HG03457 (cell line): ENCODE results near the gene FBXO42.
"Not testable (repeated sequence)": the region's sequence is repeated elsewhere in the genome, so short reads cannot be mapped to it uniquely, and the experiment has no call there.

Experiments used
- ATAC-seq: cut with Tn5 transposase; IDR thresholded peaks from one replicate; pipeline ENCODE4 v1.9.1; 2021; ENCODE audit warnings: moderate number of reproducible peaks; ENCODE audit not compliant: unreplicated experiment

FBXO42 gene

DNA sequence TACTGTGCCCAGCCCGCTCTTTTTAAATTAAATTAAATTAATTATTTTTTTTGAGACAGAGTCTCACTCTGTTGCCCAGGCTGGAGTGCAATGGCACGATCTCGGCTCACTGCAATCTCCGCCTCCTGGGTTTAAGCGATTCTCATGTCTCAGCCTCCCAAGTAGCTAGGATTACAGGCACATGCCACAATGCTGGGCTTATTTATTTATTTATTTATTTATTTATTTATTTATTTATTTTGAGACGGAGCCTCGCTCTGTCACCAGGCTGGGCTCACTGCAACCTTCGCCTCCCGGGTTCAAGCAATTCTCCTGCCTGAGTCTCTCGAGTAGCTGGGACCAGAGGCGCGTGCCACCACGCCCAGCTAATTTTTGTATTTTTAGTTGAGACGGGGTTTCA lies 129.6 kb downstream of the FBXO42 start:
- not testable (repeated sequence) for ATAC-seq

DNA sequence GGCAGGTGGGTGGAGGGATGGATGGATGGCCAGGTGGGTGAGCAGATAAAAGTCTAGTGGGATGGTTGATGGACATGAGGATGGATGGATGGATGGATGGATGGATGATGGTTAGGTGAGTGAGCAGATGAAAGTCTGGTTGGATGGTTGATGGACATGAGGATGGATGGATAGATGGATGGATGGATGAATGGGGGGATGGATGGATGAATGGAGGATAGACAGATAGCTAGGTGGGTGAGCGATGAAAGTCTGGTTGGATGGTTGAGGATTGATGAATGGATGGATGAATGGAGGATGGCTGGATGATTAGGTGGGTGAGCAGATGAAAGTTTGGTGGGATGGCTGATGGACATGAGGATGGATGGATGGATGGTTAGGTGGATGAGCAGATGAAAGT lies 130.8 kb downstream of the FBXO42 start:
- no peak for ATAC-seq

DNA sequence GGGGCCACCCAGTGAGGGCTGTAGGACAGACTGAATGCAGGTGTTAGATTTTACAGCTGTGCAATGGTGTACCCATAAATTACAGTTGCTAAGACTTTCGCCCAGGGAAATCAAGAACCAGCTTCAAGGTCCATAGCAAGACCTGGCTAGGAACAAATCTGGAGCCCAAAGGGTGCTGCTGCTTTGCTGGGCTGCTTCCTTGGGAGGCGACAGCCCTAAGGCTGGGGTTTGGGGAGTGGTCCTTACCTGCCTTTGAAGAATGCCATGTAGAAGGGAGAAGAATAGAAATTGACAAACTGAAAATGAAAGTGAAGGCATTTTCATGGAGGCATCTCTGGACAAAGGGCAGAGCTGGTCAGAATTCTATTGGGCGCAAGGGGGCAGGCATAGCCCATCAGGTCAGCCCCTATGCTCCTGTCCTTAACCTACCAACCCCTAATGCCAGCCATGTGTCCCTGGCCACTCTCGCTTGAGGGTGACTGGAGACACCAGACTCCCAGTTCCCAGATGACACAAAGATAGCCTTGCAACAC lies 132.2 kb downstream of the FBXO42 start:
- no peak for ATAC-seq

DNA sequence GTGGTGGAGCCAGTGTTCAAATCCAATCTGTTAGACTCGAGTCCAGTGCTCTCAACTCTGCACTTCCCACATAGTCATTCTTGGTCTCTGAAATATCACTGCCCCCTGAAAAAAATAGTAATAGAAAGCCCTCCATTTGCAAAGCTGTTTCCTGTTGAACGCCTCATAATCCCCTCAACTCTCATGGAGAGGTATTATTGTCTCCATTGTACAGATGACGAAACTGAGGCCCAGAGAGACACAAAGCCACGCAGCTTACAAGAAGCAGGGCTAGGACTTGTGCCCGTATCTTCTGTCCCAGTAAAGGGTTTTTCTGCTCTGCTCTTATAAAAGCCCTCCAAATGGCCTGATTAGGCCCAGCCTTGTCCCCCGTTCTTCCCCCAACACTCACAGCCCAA lies 133.6 kb downstream of the FBXO42 start:
- ATAC-seq, result no peak

DNA sequence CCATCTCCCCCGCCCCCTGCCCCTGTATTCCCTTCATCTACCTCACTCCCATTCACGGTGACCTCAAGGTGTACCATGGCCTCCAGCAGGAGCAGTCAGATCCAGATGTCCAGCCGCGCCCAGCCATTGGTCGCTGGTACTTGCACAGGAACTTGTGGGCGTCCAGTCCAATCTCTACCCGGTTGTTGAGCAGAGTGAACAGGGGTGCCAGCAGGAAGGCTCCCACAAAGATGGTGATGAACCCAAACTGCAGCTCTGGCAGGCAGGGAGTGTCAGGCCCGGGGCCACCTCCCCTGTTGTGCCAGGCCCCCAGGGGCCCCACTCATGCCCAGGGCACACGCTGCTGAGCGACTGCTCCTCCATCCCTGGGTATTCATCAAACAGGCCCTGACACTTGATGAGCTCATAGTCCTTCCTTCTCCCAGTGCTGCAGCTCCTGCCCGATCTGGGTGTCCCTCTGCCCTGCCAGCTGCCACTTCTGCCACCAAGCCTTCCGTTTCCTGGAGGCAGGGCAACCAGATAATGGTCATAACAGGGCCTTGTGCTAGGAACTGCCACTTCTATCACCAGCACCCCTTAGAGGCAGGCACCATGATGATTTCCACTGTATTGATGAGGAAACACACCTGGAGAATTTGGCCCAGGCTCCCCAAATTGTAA lies 134.1 kb downstream of the FBXO42 start:
- no peak for ATAC-seq

DNA sequence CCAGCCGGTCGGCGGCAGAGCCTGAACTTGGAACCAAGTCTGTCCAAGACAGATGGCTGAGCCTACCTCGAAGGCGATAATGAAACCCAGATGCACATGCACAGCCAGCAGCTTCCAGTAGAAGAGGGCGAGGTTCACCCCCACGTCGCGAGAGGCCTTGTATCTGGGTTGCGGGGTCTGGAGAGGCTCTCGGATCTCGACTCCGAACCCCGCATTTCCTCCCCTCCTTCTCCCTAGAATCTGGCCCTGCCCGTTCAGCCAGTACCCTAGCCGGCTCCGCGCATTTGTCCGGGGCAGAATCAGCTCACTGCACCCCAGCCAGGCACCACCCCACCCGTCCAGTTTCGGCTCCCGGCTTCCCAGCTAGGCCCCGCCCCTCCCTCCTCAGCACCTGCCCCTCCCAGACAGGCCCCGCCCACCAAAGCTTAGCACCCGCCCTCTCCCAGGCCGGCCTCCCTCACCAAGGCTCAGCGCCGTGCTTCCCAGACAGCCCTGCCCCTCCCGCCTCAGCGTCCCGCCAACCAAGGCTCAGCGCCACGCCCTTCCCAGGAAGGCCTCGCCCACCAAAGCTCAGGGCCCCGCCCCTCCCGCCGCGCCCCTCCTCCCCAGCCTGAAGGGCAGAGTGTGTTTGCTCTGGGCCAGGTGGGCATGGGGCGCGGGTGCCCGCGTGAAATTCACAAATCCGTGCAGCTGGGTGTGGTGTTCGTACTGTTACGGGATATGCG lies 135.1 kb downstream of the FBXO42 start:
- ATAC-seq, result peak; percentile 63

DNA sequence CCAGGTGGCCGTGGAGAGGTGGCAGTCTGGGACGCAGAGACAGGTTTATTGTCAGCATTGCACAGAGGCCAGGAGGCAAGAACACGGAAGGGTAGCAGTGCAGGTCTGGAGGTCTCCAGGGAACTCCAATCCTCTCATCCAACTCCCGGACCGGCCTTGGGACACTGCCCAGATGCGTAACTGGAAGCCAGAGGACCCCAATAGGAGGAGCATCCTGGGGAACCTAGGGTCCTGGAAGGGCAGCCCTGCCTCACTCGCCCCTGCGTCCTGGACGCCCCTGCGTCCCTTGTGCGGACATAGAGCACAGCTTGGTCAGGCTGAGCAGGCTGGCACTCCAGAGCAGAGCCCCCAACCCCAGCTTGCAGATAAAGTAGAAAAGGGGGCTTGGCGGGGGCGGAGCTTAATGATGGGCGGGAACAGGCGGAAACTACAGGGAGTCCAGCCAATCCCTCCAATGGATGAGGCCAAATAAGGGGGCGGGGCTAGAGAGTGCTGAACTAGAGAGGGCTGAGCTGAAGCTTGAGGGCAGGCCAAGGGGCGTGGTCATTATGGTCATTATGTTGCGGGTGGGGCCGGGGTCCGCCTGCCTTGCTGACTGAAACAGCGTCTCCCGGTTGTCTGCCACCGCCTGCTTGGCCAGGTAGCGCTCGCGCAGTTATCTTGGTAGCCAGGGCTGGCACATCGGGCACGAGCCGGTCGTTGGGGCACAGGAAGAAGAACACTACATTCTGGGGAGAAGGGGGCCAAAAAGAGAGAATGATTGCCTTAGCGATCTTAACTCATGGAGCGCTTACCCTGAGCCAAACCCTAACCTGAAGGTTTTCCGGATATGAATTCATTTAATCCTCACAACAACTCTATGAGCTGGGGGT lies 136.2 kb downstream of the FBXO42 start:
- ATAC-seq, result no peak

DNA sequence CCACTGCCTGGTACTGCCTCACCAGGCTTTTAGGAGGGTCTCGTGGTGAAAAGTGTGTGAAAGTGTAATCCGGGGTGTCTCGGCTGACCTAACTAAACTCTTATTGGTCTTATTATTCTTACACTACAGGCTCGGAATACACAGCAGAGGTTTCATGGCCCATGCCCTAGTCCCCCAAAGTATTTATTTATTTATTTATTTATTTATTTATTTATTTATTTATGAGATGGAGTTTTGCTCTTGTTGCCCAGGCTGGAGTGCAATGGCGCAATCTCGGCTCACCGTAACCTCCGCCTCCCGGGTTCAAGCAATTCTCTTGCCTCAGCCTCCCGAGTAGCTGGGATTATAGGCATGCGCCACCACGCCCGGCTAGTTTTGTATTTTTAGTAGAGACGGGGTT lies 137.0 kb downstream of the FBXO42 start:
- ATAC-seq, result not testable (repeated sequence)

DNA sequence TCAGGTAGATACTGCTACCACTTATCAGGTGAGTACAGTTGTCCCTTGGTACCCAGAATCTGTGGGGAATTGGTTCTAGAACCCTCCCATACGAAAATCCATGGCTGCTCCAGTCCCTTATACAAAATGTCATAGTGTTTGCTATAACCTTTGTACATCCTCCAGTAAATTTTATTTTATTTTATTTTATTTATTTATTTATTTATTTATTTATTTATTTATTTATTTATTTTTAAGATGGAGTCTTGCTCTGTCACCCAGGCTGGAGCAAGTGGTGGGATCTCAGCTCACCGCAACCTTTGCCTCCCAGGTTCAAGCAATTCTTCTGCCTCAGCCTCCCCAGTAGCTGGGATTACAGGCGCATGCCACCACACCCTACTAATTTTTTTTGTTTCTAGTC lies 138.7 kb downstream of the FBXO42 start:
- ATAC-seq, result not testable (repeated sequence)

DNA sequence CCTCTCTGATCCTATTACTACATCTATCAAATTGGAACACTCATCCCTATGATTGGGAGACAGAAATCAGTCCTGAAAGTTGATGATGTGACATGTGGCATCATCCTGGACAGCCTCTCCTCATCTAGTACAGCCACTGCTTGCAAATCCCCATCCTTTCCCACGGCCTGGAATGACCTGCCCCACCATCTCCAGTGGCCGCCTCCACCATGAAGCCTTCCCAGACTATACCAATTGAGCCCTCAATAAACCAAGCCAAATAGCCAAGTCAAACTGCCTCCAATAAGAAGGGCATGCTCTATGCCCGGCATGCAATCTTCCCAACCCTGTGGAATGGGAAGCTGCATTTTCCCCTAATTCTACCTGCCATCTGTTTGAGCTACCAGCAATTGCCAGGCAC lies 139.3 kb downstream of the FBXO42 start:
- ATAC-seq, result no peak

DNA sequence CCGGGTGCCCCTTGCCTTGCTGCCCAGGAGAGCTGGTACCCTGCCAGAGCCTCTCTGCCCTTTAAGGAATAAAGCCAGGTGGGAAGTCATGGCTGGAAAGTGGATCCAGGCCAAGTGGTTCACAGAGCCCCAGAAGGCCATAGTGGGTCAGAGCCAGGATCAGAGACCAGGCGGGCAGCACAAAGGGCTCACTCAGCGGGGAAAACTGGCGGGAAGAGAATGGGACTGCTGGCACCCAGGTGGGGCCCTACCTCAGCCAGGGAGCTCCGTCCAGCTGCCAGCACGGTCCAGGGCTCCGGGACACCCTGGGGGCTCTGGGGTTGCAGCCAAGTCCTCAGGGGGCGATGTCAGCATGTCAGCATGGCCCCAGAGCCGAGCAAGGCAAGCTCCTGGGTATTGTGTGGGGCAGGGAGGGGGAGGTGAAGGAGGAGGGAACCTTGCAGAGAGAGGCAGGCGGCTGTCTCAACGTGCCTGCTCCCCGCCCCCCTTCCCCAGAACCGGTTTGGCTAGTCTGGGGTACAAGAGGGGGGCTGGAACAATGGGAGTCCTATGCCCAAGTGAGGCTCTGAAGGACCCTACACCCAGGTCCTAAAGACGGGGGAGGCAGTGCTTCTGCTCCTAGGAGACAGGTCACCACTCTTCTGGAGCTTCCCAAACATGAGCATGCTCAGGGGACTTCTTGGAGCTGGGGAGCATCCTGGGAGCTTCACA lies 139.9 kb downstream of the FBXO42 start, which contains the start of gene ARHGEF19:
Gene ARHGEF19 (minus strand): TSS at position 402 of the 711 bp plus-strand sequence. CDS start 3,598 bp downstream, outside the sequence.
- ATAC-seq, result no peak

DNA sequence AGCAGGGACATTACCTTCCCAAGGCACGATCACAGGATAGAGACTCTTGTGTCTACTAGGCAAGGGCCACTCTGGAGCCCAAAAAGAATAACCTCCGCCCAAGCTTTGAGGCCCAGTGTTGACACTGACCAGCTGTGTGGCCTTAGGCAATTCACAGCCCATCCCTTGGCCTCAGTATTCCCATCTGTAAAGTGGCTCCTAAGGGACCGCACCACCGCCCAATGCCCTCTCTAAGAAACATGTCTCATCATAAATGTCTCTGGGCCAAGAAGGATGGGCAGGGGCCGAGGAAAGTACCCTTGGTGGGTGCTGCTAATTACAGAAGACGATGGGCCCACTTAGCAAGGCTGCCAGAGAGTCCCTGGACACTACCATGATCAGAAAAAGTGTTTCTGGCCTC lies 140.5 kb downstream of the FBXO42 start:
- no peak for ATAC-seq

DNA sequence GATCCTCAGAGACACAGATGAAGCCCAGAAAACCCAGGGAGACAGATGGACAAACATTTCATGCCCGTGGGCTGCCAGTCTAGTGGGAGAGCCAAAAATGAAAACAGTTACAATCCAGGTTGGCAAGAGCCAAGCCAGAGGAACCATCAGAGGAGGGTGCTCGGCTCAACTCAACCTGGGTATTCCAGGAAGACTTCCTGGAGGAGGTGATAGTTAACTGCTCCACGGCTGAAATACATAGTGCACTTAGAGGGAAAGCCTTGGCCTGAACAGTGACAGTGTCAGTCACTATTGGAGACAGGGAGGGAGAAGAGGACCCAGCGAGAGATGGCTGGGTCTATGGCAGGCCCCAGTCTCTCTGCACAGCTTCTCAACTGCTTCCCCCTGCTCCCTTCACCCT lies 141.7 kb downstream of the FBXO42 start:
- ATAC-seq, result no peak

DNA sequence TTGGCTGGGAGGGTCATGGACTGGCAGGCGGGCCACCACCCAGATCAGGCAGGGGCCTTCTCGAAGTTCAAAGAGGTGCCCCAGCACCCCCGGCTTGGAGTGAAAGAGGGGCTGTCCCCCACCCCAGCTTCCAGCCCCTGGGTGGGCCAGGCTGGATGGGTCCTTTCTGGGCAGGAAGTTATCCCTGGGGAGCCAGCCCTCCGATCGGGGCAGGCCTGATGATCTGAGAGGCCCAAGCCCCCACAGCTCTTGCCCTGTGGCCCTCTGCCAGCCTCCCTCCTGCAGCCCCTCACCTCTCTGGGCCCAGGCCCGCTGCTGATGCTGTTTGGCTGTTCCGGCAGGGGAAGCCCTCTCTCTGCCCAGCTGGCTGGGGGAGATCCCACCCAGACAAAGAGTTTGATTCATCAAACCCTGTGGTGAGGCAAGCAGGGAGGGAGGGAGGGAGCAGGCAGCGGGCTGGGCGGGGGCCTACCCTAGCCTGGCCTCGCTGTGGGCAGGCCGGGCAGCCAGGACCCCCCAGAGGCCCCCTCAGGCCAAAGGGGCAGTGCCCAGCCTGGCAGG lies 142.4 kb downstream of the FBXO42 start:
- no peak for ATAC-seq

DNA sequence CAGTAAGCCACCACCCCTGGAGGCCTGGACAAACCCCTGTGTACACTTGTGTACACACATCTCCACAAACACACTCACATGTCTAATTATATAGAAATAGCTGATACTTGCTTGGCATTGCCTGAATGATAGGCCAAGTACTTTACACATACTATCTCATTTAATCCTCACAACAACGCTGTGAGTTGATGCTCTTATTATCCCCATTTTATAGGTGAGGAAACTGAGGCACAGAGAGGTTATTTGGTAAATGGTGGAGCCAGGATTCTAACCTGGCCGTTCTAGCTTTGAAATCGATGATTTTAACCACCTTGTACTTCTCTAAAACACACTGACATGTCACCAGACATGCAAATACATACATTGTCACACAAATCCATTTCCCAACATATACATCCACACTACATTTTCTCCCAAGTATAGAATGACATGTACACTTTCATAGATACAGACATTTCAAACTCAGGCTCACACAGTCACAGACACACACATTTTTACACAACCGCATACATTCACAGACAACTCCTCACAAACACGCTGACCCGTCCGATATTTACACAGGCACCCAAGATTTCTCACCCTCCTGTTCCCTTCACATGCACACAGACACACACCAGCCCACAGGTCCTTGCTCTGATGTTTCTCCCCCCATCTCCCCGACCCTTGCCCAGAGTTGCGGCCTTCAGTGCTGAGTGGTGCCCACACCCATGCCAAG lies 143.0 kb downstream of the FBXO42 start:
- no peak for ATAC-seq

DNA sequence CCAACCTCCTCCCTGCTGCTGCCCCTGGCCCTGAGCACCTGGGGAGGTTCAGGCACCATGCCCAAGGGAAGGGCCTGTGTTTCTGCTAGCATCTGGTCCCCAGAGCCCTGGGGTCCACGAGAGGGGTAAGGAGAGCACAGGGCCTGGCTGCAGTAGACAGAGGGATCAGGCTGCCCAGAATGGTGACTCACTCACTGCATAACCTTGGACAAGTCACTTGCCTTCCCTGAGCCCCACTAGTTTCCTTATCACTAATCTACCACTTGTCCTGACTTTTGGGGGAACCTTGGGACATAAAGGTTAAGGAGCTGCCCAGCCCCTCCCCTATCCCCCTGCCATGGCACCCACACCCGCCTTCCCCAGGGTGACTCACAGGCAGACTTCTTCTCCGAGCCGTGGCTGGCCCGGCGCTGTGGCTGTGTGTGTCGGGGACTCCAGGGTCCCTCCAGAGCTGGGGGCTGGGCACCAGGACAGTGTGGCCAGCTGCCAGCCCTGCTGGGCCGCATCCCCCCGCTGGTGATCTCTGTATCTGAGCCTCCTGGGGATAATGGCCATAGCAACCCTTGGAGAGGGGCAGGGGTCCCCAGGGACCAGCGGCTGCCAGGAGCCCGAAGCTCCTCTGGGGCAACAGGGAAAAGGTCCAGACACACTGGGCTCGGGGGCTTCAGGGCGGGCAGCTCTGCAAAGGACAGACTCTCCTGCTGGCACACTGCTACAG lies 143.9 kb downstream of the FBXO42 start:
- ATAC-seq, result no peak

DNA sequence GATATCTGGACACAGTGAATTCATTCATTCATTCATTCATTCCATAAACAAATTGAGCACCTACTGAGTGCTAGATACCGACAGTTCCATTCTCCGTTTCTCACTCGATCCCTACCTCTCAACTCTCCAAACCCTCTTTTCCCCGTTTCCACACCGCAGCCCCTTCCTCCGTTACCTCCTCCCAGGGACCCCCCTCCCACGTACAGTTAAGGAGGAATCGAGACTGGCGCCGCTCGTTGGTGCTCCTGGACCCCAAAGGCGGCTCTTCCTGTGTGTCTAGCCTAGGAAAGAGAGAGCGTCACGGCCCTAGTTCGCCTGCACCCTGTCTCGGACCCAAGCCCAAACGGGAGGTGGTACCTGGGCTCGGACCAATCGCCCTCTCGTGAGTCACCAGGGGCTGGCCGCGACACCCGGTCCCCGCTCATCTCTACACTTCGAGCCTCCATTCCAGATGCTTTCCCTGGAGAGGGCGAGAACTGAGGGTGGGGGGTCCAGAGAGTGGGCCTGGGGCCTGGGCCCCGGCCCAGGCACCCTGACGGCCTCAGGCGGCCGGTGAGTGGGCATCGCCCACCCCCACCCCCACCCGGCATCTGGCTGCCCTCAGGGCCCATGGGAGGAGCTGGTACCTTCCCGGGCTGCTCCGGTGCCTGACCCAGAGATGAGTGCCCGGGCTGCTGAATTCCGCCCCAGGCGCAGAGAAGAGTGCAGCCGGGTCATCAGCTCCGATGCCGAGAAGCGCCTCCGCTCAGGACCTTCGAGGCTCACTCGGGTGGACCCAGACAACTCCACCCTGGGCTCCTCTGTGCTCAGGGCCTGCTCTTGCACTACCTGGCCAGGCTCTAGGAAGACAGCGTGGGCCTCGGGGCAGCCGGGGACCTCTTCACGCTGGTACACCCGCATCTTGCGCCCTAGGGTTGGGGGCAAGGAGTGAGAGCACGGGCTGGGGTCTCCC lies 144.7 kb downstream of the FBXO42 start:
- ATAC-seq, result no peak
